OCI-LY3 (cell line): ENCODE data around the gene ATOH8.

Experiments used
- H2AFZ ChIP-seq: fragments of 200-600, 300-600 bp; shearing (Covaris generic); 2 replicates; pipeline ENCODE4 v1.6.0; 2014; ENCODE audit warnings: antibody characterized with exemption, low read depth, low read length
- H3K27ac ChIP-seq: fragments of 200-600, 300-600 bp; sonication (generic); 2 replicates; pipeline ENCODE4 v1.5.1; 2014; ENCODE audit warnings: mild to moderate bottlenecking, low read length, moderate library complexity, mixed read lengths
- H3K27me3 ChIP-seq: fragments of 200-600, 300-600 bp; sonication (generic); 2 replicates; pipeline ENCODE4 v1.6.1; 2014; ENCODE audit warnings: low read depth, low read length, mixed read lengths
- H3K36me3 ChIP-seq: fragments of 200-600, 300-600 bp; sonication (generic); replicated peaks from 2 replicates; pipeline ENCODE3; 2014; ENCODE audit warnings: low read depth, low read length, mixed read lengths
- H3K4me1 ChIP-seq: fragments of 300-600, 200-600 bp; sonication (generic); 2 replicates; pipeline ENCODE4 v1.6.1; 2014; ENCODE audit warnings: low read length, mixed read lengths
- H3K4me2 ChIP-seq: fragments of 200-600, 300-600 bp; sonication (generic); 2 replicates; pipeline ENCODE4 v1.6.1; 2014; ENCODE audit warnings: low read length, mixed read lengths
- H3K4me3 ChIP-seq: fragments of 300-600, 200-600 bp; sonication (generic); 2 replicates; pipeline ENCODE4 v1.5.1; 2014; ENCODE audit warnings: antibody characterized with exemption, mild to moderate bottlenecking, low read length, moderate library complexity
- H3K79me2 ChIP-seq: fragments of 300-600, 200-600 bp; shearing (Covaris generic); 2 replicates; pipeline ENCODE4 v1.6.1; 2014; ENCODE audit warnings: mild to moderate bottlenecking, low read length, mixed read lengths
- H3K9ac ChIP-seq: fragments of 300-600, 200-600 bp; shearing (Covaris generic); 2 replicates; pipeline ENCODE4 v1.6.0; 2014; ENCODE audit warnings: mild to moderate bottlenecking, low read length, moderate library complexity
- H3K9me3 ChIP-seq: fragments of 200-600, 300-600 bp; shearing (Covaris generic); 2 replicates; pipeline ENCODE4 v1.6.1; 2014; ENCODE audit warnings: low read length, mixed read lengths; ENCODE audit not compliant: insufficient read depth
- H4K20me1 ChIP-seq: fragments of 200-600, 300-600 bp; sonication (generic); 2 replicates; pipeline ENCODE4 v1.6.1; 2016; ENCODE audit warnings: low read length, mixed read lengths; ENCODE audit not compliant: insufficient read depth
- EZH2phosphoT487 ChIP-seq: fragments of 200-600 bp; shearing (Covaris generic); IDR thresholded peaks from 2 replicates; pipeline ENCODE4 v1.6.1; 2018; ENCODE audit warnings: antibody characterized with exemption, mixed run types, low read depth
- TF ChIP-seq, protein P1 (sequence below): fragments of 200-600, 300-600 bp; sonication (generic); IDR thresholded peaks from 2 replicates; pipeline ENCODE4 v1.5.1; 2014; ENCODE audit warnings: antibody characterized with exemption, low read length, low read depth

The ATOH8 gene

DNA sequence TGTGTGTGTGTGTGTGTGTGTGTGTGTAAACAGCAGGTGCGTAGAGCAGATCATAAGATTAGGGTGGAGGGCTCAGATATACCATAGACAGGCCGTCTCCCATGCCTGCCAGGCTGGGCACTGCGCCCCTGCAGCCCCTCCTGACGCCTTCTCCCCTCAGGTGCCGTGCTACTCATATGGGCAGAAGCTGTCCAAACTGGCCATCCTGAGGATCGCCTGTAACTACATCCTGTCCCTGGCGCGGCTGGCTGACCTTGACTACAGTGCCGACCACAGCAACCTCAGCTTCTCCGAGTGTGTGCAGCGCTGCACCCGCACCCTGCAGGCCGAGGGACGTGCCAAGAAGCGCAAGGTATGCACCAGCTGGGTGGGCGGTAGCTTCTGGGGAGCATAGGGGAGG, 10.0 kb downstream of the ATOH8 start:
- no peaks in the 10 kb centered on the region for H3K4me1 ChIP-seq
- no peaks in the 10 kb centered on the region for H3K9me3 ChIP-seq
- H3K4me3 ChIP-seq = no peak overlapping the region
- no peak overlapping the region for H2AFZ ChIP-seq
- TF ChIP-seq EZH2phosphoT487 = no peak
- TF ChIP-seq, protein P1, sequence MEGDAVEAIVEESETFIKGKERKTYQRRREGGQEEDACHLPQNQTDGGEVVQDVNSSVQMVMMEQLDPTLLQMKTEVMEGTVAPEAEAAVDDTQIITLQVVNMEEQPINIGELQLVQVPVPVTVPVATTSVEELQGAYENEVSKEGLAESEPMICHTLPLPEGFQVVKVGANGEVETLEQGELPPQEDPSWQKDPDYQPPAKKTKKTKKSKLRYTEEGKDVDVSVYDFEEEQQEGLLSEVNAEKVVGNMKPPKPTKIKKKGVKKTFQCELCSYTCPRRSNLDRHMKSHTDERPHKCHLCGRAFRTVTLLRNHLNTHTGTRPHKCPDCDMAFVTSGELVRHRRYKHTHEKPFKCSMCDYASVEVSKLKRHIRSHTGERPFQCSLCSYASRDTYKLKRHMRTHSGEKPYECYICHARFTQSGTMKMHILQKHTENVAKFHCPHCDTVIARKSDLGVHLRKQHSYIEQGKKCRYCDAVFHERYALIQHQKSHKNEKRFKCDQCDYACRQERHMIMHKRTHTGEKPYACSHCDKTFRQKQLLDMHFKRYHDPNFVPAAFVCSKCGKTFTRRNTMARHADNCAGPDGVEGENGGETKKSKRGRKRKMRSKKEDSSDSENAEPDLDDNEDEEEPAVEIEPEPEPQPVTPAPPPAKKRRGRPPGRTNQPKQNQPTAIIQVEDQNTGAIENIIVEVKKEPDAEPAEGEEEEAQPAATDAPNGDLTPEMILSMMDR = no peak
- peaks cover 3% of the 10 kb centered on the region; the same call in 1 of the 2 replicates for H3K27me3 ChIP-seq
- H3K9ac ChIP-seq = no peak overlapping the region
- no peaks in the 10 kb centered on the region for H3K36me3 ChIP-seq
- H3K27ac ChIP-seq = no peak overlapping the region
- H3K79me2 ChIP-seq = no peaks in the 10 kb centered on the region
- no peaks in the 10 kb centered on the region for H4K20me1 ChIP-seq
- H3K4me2 ChIP-seq = no peak overlapping the region

DNA sequence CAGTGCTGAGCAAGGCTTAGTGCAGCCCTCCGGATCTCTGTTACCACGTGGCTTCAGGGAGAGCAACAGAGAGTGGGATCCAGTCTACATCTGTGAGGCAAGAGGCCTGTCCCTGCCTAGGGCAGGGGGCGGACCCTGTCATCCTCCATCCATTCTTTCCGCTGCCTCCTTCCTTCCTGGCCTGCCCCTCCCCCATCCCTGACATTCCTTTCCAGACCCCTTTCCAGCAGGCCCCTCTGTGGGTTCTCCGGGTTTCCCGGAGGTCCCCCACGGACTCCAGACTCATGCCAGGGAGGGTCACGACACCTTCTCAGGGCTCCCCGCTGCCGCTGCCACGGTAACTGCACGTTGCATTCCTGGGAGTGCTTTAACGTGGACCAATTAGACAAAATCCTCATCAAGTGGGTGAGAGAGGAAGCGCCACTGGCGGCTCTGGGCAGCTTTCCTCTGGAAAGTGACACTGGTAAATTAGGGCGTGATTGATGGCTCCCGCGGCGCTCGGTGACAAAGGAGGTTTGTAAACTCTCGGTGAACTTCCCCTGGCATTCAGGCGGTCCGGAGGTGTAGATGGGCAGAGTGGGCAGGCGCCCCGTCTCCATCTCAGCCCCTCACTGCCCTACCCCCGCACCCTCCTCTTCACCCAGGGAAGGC, 11.4 kb downstream of the ATOH8 start:
- H3K9ac ChIP-seq = no peak overlapping the region
- no peak overlapping the region for H2AFZ ChIP-seq

DNA sequence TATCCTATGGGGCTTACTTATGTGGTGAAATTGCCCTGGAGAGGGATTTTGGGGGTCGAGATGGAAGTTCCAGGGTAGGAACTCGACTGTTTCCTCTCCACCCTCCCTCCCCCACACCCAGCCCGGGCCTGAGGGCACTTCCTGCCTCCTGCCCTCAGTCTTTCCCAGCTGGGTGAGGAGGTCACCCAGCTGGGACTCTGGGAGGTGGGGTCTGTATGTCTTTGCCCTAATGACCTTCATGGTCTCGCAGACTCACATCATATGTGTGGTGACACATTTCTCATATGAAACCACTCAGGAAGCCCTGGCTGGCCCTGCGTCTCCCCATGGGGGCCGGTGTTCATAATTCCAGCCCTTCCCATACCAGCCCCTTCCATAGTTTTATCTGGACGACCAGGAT, 12.4 kb downstream of the ATOH8 start:
- Histone ChIP-seq H3K9me3 (no peaks in the 10 kb centered on the region), H3K36me3 (no peaks in the 10 kb centered on the region), H2AFZ (no peak overlapping the region), H3K4me2 (no peak overlapping the region), H3K9ac (no peak overlapping the region), H3K79me2 (no peaks in the 10 kb centered on the region), H3K4me1 (no peaks in the 10 kb centered on the region), H3K27me3 (peaks cover 3% of the 10 kb centered on the region; the same call in 1 of the 2 replicates), H3K27ac (no peak overlapping the region), H3K4me3 (no peak overlapping the region), H4K20me1 (no peaks in the 10 kb centered on the region)
- TF ChIP-seq, protein P1 = no peak
- TF ChIP-seq EZH2phosphoT487 = no peak

More for the DNA sequence above, 11.4 kb downstream of the ATOH8 start:
- H3K4me1 ChIP-seq = no peaks in the 10 kb centered on the region
- no peak for TF ChIP-seq EZH2phosphoT487
- TF ChIP-seq, protein P1 = no peak
- no peaks in the 10 kb centered on the region for H3K36me3 ChIP-seq
- H3K9me3 ChIP-seq = no peaks in the 10 kb centered on the region
- H3K4me3 ChIP-seq = no peak overlapping the region
- no peaks in the 10 kb centered on the region for H4K20me1 ChIP-seq
- H3K27me3 ChIP-seq = peaks cover 3% of the 10 kb centered on the region; the same call in 1 of the 2 replicates
- no peak overlapping the region for H3K4me2 ChIP-seq
- H3K79me2 ChIP-seq = no peaks in the 10 kb centered on the region
- H3K27ac ChIP-seq = no peak overlapping the region

DNA sequence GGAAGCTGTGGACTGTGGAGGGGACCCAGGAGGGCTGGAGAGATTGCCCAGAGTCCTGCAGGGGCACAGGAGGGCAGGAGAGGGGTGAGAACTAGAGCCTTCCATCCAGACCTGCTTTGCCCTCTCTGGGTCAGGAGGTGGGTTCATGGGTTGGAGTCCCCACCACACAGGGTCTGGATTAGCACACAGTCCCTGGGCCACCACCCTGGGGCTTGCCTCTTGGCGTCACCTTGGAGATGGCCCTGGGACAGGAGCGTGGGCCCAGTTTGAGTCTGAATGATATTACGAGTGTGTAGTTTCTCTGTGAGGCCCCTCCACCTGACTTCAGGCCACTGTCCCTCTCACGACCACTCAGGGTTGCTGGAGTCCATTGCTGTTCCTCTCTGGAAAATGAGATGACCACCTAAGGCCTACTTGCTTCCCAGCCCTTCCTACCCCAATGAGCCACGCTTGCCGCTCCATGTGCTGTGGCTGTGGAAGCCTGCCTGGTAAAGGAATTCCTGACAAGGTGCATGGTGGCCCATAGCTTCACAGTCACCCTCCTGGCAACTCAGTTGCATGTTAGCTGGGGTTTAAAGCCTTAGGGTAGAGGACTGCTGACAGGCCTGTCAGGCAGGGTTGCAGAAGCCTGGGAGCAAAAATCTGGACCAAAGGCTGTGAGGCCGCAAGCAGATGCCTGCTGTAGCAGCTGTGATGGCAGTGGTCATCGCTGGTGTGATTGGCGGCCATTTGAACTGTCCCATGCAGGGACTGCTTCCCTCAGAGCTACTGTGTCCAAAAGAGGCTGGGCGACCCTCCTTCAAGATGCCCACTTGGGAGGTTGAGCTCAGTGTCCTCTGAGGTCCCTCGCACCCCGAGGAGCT, 14.2 kb downstream of the ATOH8 start:
- no peaks in the 10 kb centered on the region for H3K9me3 ChIP-seq
- H3K4me1 ChIP-seq = no peaks in the 10 kb centered on the region
- no peak overlapping the region for H3K9ac ChIP-seq
- H3K27me3 ChIP-seq = no peaks in the 10 kb centered on the region
- no peak overlapping the region for H3K4me2 ChIP-seq
- no peak overlapping the region for H3K27ac ChIP-seq
- H2AFZ ChIP-seq = no peak overlapping the region
- no peaks in the 10 kb centered on the region for H3K36me3 ChIP-seq
- no peak for TF ChIP-seq EZH2phosphoT487
- TF ChIP-seq, protein P1 = no peak
- no peak overlapping the region for H3K4me3 ChIP-seq
- no peaks in the 10 kb centered on the region for H3K79me2 ChIP-seq
- no peaks in the 10 kb centered on the region for H4K20me1 ChIP-seq
